ENCODE measurements around the gene C5orf63.
"Not testable (repeated sequence)": the region's sequence is repeated elsewhere in the genome, so short reads cannot be mapped to it uniquely, and the experiment has no call there.

Gene C5orf63

GRCh38 chr5:127056896-127057295, 16.4 kb downstream of the C5orf63 start:
- 0 out of 2 replicates have a peak overlapping the region, but pooled peaks have one; percentile 29 for H3K27ac ChIP-seq (replicated peaks)
- peak in 1 of 2 experiments; percentile 4 for DNase-seq (ENCODE audit: low read depth in 1 of 2, low spot score in 1 of 2)
- no peak overlapping the region for H3K4me3 ChIP-seq (replicated peaks; ENCODE audit: insufficient read depth, low read length)
- H3K27me3 ChIP-seq (ENCODE audit: insufficient read depth, poor library complexity, severe bottlenecking): no peaks in the 10 kb centered on the region
- TF ChIP-seq REST (IDR thresholded peaks at IDR 0.05; ENCODE audit: insufficient replicate concordance, low read depth): no peak
- TF ChIP-seq GABPA (IDR thresholded peaks at IDR 0.05; ENCODE audit: low read depth): no peak
- TF ChIP-seq POLR2AphosphoS5 (IDR thresholded peaks at IDR 0.05; ENCODE audit: low read depth): no peak
- TF ChIP-seq SPI1 (IDR thresholded peaks at IDR 0.05; ENCODE audit: borderline replicate concordance, low read depth): no peak
- TF ChIP-seq, protein P1, sequence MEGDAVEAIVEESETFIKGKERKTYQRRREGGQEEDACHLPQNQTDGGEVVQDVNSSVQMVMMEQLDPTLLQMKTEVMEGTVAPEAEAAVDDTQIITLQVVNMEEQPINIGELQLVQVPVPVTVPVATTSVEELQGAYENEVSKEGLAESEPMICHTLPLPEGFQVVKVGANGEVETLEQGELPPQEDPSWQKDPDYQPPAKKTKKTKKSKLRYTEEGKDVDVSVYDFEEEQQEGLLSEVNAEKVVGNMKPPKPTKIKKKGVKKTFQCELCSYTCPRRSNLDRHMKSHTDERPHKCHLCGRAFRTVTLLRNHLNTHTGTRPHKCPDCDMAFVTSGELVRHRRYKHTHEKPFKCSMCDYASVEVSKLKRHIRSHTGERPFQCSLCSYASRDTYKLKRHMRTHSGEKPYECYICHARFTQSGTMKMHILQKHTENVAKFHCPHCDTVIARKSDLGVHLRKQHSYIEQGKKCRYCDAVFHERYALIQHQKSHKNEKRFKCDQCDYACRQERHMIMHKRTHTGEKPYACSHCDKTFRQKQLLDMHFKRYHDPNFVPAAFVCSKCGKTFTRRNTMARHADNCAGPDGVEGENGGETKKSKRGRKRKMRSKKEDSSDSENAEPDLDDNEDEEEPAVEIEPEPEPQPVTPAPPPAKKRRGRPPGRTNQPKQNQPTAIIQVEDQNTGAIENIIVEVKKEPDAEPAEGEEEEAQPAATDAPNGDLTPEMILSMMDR (IDR thresholded peaks at IDR 0.05; ENCODE audit: insufficient read depth, low read length): no peak

DNA sequence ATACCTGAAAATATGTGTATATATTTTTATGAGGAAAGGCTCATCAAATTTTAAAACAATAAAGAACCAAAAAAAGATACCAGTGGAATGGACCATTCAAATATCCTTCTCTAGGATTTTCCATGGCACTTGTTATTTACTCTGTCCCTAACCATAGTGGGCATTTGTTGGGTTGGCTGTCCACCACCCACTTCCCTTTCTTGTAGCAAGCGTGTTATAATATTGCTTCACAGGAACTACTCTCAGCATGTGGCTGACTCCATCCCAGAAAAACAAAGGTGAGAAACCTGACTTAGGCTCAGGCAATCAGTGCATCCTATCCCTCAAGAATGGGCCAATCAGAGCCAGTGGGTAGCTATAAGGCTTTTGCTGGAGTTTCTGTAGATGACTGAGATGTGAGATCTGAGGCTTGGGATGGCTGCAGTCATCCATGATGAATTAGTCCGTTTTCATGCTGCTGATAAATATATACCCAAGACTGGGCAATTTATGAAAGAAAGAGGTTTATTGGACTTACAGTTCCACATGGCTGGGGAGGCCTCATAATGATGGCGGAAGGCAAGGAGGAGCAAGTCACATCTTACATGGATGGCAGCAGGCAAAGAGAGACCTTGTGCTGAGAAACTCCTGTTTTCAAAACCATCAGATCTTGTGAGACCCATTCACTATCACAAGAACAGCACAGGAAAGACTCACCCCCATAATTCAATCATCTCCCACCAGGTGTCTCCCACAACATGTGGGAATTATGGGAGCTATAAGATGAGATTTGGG, 17.2 kb downstream of the C5orf63 start:
- no peaks in the 10 kb centered on the region for H3K27me3 ChIP-seq (ENCODE audit: insufficient read depth, poor library complexity, severe bottlenecking)
- DNase-seq (ENCODE audit: low read depth in 1 of 2, low spot score in 1 of 2): peak; percentile 22 to 26
- TF ChIP-seq REST (IDR thresholded peaks at IDR 0.05; ENCODE audit: insufficient replicate concordance, low read depth) (no peak), GABPA (IDR thresholded peaks at IDR 0.05; ENCODE audit: low read depth) (no peak), POLR2AphosphoS5 (IDR thresholded peaks at IDR 0.05; ENCODE audit: low read depth) (no peak), SPI1 (IDR thresholded peaks at IDR 0.05; ENCODE audit: borderline replicate concordance, low read depth) (peak; percentile 77)
- TF ChIP-seq, protein P1 (IDR thresholded peaks at IDR 0.05; ENCODE audit: insufficient read depth, low read length): no peak
- no peak overlapping the region for H3K27ac ChIP-seq (replicated peaks)
- H3K4me3 ChIP-seq (replicated peaks; ENCODE audit: insufficient read depth, low read length): no peak overlapping the region

GRCh38 chr5:127053551-127053950, 19.8 kb downstream of the C5orf63 start:
- not testable (repeated sequence) for DNase-seq (ENCODE audit: low read depth in 1 of 2, low spot score in 1 of 2); H3K4me3 ChIP-seq (replicated peaks; ENCODE audit: insufficient read depth, low read length); H3K27me3 ChIP-seq (ENCODE audit: insufficient read depth, poor library complexity, severe bottlenecking); H3K27ac ChIP-seq (replicated peaks)

- Histone ChIP-seq H3K27me3 (ENCODE audit: insufficient read depth, poor library complexity, severe bottlenecking) (no peaks in the 10 kb centered on the region), H3K27ac (replicated peaks) (no peak overlapping the region), H3K4me3 (replicated peaks; ENCODE audit: insufficient read depth, low read length) (no peak overlapping the region)
- DNase-seq (ENCODE audit: low read depth in 1 of 2, low spot score in 1 of 2): no peak
- TF ChIP-seq GABPA (IDR thresholded peaks at IDR 0.05; ENCODE audit: low read depth) (no peak), REST (IDR thresholded peaks at IDR 0.05; ENCODE audit: insufficient replicate concordance, low read depth) (no peak), POLR2AphosphoS5 (IDR thresholded peaks at IDR 0.05; ENCODE audit: low read depth) (no peak), SPI1 (IDR thresholded peaks at IDR 0.05; ENCODE audit: borderline replicate concordance, low read depth) (no peak)
- TF ChIP-seq, protein P1 (IDR thresholded peaks at IDR 0.05; ENCODE audit: insufficient read depth, low read length): no peak
Observed at GRCh38 chr5:127053049-127053448, 20.3 kb downstream of the C5orf63 start.

Measured in HL-60 (cell line).